ENCODE measurements around the gene RAB8B.

The RAB8B gene

DNA sequence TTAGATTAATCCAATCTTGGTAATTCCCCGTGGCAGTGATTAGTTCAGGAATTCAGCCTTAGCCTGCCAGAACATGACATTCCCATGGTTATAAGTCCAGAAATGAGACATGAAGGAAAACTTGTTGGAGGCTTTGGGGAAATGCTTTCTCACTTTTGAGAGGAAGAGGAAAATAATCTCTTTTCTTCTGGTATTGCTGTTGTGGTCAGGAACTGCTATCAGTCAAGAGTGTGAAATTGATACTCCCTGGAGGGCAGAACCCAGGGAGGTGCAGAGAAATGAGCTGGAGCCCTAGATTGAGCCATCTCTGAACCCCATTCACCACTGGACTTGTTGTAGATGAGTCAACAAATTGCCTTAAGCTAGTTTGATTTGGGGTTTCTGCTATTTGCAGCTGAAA lies 49.4 kb downstream of the RAB8B start:
- no peak for DNase-seq (ENCODE audit: low spot score)

DNA sequence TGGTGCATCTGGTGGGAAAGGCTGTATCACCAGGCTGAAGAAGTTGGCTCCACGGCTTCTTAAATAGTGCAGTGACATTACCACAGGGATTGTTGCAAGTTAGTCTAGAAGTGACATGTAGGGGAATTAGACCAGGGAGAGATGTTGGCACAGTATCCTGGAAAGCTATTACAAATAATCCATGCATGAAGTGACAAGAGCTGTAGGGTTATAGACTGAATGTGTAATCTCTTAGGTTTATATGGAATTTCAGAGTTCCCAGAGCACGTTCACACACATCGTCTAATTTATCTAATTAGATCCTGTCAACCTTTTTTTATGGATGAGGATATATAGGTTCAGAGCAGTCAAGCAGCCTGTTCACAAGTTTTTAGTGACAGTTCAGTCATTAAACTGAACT lies 50.7 kb downstream of the RAB8B start:
- no peak for DNase-seq (ENCODE audit: low spot score)

- no peak for DNase-seq (ENCODE audit: low spot score)
These were observed 51.9 kb downstream of the RAB8B start for GRCh38 chr15:63241316-63241715.

GRCh38 chr15:63243101-63243500 lies 53.7 kb downstream of the RAB8B start:
- DNase-seq (ENCODE audit: low spot score), result no peak

DNA sequence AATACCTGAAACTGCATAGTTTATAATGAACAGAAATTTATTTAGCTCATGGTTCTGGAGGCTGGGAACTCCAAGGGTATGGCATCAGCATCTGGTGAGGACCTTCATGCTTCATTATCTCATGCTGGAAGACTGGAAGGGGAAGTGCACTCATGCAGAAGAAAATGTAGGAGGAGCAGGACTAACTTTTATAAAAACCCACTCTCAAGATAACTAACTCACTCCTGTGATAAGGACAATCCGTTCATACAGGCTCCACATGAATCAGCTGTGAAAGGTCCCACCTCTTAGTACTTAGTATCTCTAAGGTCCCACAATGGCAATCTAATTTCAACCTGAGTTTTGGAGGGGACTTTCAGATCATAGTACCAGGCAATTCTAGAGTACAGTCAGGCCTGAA lies 54.4 kb downstream of the RAB8B start:
- no peak for DNase-seq (ENCODE audit: low spot score)

GRCh38 chr15:63244399-63244798 lies 55.0 kb downstream of the RAB8B start:
- DNase-seq (ENCODE audit: low spot score), result no peak

DNA sequence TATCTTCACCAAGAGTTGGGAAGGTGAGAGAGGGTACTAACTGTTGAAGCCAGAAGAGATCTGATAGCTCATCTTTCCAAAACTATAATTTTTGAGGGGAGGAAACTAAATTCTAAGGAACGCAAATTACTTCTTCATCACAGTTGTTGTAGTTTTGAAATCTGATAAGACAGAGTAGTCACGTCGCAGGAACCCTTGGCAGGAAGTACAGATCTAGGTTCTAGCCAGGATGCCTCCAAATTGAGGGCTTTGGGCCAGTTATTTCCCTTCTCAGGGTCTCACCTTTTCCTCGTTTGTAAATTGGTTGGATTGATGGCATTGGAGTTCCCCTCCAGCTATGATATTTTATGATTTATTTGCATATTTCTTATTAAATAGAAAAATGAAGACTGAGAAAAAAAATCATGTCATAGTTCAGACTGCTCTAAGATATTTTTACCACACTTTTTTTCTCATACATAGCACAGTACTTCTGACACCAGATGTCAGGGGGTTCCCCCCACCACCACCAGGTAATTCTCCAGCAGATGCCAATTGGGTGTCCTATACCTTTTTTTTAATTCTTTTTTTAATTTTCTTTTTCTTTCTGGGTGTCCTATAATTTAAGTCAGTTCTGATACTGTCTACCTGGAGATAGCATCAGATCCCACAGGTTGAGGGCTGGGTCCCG lies 55.7 kb downstream of the RAB8B start:
- DNase-seq (ENCODE audit: low spot score), result no peak

GRCh38 chr15:63246691-63247469 lies 57.5 kb downstream of the RAB8B start:
- no peak for DNase-seq (ENCODE audit: low spot score)

DNA sequence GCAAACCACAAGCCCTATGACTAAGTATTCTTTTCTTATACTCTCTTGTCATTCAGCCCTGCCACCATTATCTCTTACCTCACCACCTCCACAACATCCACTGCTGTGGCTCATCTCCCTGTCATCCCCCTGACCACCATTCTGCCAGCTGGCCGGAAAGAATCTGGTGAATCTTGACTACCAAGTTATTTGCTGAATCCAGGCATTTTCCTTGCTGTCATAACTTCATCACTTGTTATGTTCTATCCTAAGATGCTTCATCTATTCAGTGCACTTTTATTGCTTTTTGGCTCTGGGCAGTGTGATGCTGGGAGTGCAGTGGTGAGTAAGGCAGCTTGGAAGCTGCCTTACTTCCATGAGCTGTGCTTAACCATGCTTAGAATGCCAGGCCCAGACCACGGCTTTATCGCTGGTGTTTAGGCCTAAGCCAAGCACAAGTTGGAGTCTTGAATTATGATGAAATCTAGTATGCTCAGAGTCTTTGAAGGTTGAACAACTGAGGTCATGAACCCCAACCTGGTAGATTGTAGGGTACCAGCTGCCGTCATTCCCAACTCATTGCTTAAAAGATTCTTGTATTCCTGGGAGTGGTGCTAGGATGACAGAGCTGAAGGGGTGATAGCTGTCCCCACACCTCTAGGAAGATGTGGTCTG lies 61.0 kb downstream of the RAB8B start:
- no peak for DNase-seq (ENCODE audit: low spot score)

GRCh38 chr15:63251701-63252100 lies 62.3 kb downstream of the RAB8B start:
- no peak for DNase-seq (ENCODE audit: low spot score)

- no peak for DNase-seq (ENCODE audit: low spot score)
These were observed 62.9 kb downstream of the RAB8B start for GRCh38 chr15:63252292-63252691.

DNA sequence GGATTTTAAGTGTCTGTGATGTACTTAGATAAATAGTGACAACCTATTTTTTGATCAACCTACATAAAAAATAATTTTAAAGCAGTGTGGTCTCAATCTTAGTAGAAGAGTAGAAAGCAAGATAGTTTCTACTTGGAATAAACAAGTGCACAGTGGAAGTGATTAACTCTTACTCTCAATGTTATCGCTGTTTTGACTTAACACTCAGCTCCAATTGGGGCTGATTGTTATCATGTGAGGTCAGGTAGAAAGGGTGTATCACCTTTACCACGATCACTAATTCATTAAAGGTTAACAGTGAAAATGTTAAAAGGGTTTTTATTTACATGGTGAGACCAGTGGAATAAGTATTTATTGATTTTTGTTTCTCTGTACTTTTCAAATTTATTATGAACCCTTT lies 65.6 kb downstream of the RAB8B start:
- DNase-seq (ENCODE audit: low spot score), result no peak

GRCh38 chr15:63255489-63255990 lies 66.1 kb downstream of the RAB8B start:
- no peak for DNase-seq (ENCODE audit: low spot score)

DNA sequence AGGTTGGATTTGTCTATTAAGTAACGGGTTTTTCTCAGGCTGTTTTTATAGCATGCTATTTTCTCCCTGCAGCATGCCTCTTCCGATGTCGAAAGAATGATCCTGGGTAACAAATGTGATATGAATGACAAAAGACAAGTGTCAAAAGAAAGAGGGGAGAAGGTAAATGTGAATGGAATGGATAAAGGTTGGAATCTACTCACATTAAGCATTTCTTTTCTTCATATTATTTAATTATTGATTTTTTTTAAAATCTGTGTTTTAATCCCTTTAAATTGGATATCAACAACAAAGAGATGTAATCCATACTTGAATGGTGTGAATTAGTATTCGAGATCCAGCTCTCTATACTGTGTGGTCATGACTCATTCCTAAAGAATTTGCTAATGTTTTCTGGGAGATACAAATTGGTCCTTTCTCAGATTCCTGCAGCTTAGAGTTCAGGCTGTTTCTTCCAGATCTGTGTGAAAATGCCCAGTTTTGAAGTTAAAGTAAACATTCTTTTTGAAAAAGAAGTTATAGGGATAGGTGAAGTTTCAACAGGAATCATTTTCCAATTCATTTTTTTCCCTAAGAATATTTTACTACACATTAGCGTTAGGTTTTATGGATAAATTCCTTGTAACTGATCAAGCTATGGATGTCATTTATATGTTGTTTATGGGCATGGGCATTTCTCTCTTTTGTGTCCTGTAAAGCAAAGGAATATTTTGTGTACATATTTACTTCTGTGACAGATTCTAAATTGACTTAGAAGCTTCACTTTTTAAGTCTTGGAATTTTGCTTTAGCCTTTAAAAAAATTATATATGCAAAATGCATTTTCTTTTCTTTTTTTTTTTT lies 67.2 kb downstream of the RAB8B start:
- DNase-seq (ENCODE audit: low spot score), result no peak

GRCh38 chr15:63258658-63259057 lies 69.3 kb downstream of the RAB8B start:
- no peak for DNase-seq (ENCODE audit: low spot score)

DNA sequence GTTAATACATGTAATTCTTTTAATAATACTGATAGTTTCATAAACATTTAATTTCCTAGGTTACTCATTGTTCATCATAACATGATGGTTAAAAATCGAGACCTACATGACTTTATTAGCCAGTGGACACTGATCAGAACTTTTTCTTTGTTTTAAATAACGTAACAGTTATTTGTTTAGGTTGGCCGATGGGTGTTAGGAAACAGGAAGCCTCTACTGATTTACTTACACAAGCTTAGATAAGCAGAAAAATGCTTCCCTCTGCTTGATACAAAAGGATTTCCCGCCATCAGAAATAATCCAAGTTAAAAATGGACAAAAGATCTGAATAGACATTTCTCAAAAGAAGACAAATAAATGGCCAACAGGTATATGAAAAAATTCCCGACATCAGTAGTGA lies 71.4 kb downstream of the RAB8B start:
- DNase-seq (ENCODE audit: low spot score), result no peak

GRCh38 chr15:63261311-63261710 lies 71.9 kb downstream of the RAB8B start:
- DNase-seq (ENCODE audit: low spot score), result no peak

DNA sequence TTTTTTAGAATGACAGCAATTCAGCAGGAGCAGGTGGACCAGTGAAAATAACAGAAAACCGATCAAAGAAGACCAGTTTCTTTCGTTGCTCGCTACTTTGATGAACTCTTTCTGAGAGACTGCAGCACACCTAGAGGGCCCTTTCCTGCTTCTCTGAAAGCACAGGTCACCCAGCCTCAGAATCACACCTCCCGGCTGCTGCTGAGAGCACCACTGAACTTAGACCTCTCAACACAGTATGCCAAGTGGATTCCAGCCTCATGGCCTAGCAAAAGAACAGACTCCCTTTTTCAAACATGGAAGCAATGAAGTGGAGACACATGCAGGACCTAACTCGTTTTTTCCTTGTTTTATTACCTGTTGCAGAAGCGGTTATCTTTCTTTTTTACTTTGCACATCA lies 74.1 kb downstream of the RAB8B start:
- no peak for DNase-seq (ENCODE audit: low spot score)

DNA sequence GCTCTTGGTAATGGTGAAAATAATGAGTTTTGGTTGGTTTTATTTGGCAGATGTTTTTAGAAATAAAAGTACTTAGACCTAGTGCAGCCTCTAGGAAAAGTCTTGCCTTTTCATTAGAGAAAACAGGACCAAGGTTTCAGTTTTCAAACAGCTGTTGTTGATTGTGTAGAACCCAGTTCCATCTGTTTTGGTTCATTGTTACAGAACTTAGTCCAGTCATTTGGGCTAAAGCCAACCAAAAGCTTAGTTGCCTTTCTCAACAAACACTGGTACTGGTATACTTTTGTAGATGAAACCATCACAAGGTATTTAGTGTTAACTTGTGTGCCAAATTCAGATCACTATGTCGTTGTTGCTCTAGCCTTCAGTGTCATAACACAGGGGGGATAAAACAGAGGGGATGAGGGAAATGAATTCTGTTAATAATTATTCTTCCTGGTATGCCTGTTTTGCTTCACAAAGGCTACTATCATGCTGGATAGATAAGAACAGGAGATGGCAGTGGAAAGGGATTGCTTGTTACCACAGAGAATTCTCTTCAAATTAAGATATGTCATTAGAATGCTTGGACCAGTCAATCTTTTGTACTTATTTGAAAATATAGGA lies 75.4 kb downstream of the RAB8B start:
- peak; percentile 31 for DNase-seq (ENCODE audit: low spot score)

- no peak for DNase-seq (ENCODE audit: low spot score)
These were observed 85.0 kb downstream of the RAB8B start for GRCh38 chr15:63274427-63274826.

GRCh38 chr15:63276342-63277037 lies 87.1 kb downstream of the RAB8B start:
- no peak for DNase-seq (ENCODE audit: low spot score)
